Measurements from ENCODE around the gene RPTOR. TPM values are rescaled to one million over a fixed set of nuclear protein-coding genes. Genes with fewer than 3 reads are reported as not detected.

Gene RPTOR
- total and polyA plus RNA-seq, 10 of the 15 experiments (the other 5 are each of a cell fraction or from before 2014, with no cell fraction given) = 0.18 to 32.1 (median 7.8) TPM

- Histone ChIP-seq H3K27ac (ENCODE audit: control insufficient read depth, insufficient read depth) (no peak overlapping the region), H4K20me1 (ENCODE audit: control insufficient read depth, insufficient read depth) (no peaks in the 10 kb centered on the region; the same call in 1 of the 2 replicates), H3K4me1 (ENCODE audit: control insufficient read depth, insufficient read depth, low read length) (no peaks in the 10 kb centered on the region), H3K27me3 (replicated peaks in 1 of 2; ENCODE audit: control insufficient read depth in 2 of 2, insufficient read depth in 2 of 2, low read length in 1 of 2) (no peaks in the 10 kb centered on the region), H3K4me3 (no peak overlapping the region), H3K9me3 (replicated peaks; ENCODE audit: control insufficient read depth, insufficient read depth, low read length) (no peaks in the 10 kb centered on the region), H3K36me3 (ENCODE audit: control insufficient read depth in 2 of 2, insufficient read depth in 2 of 2, low read length in 1 of 2) (peaks cover 0 to 3% of the 10 kb centered on the region in 2 experiments; a peak in 3 of 4 replicates), H3K4me2 (ENCODE audit: control insufficient read depth, insufficient read depth) (no peak overlapping the region), H3K9ac (ENCODE audit: control insufficient read depth, insufficient read depth, low read length) (no peak overlapping the region), H2AFZ (ENCODE audit: control insufficient read depth, low read depth, low read length) (no peak overlapping the region), H3K79me2 (ENCODE audit: control insufficient read depth, insufficient read depth, low read length) (no peaks in the 10 kb centered on the region)
- 99% methylated on average over 4 of the region's 4 CpGs for WGBS (ENCODE audit: insufficient coverage, insufficient replicate concordance, low lambda C conversion rate, missing lambda C conversion rate)
- ChIA-PET POLR2A (no interaction called here), RAD21 (ENCODE audit: unreplicated experiment) (no interaction called here), CTCF (no interaction called here), SMC1A (ENCODE audit: uncharacterized antibody, unreplicated experiment) (no interaction called here)
- in situ Hi-C loops (cut with MboI) = no loop called here
- DNase-seq (ENCODE audit: low read depth, low spot score) (no peak), ATAC-seq (no peak), FAIRE-seq (no peak)
- no peak for TF ChIP-seq ZNF687 (IDR thresholded peaks at IDR 0.05)
- no peak for TF ChIP-seq ZBTB40 (IDR thresholded peaks at IDR 0.05; ENCODE audit: borderline replicate concordance)
- TF ChIP-seq SMAD1 (IDR thresholded peaks at IDR 0.05; ENCODE audit: low read depth, partially characterized antibody) = no peak
- TF ChIP-seq SKIL (IDR thresholded peaks at IDR 0.05; ENCODE audit: low read depth, poor library complexity, severe bottlenecking) = no peak
- no peak for TF ChIP-seq NKRF (conservative IDR thresholded peaks at IDR 0.05)
- no peak for TF ChIP-seq LARP7 (IDR thresholded peaks at IDR 0.05)
- TF ChIP-seq PML (IDR thresholded peaks at IDR 0.05; ENCODE audit: low read length) = no peak
- no peak for TF ChIP-seq CBX3 (IDR thresholded peaks at IDR 0.05; ENCODE audit: borderline replicate concordance, low read depth)
- TF ChIP-seq DPF2 (IDR thresholded peaks at IDR 0.05) = no peak
- intact Hi-C loops (cut with micrococcal nuclease; ENCODE audit: unreplicated experiment) = no loop called here
- BruUV-seq (replicated peaks) = no TSS peak
Measured at GRCh38 chr17:80712089-80712488, 167.5 kb downstream of the RPTOR start.
